ENCODE results near the gene GNG7. TPM values are rescaled to one million over a fixed set of nuclear protein-coding genes. Genes with fewer than 3 reads are reported as not detected.
A peak's percentile ranks its signal among the peaks of the same experiment; 100 is the strongest.

Gene GNG7
- total RNA-seq: 1 to 10 TPM; 1.1 to 1.2 TPM

DNA sequence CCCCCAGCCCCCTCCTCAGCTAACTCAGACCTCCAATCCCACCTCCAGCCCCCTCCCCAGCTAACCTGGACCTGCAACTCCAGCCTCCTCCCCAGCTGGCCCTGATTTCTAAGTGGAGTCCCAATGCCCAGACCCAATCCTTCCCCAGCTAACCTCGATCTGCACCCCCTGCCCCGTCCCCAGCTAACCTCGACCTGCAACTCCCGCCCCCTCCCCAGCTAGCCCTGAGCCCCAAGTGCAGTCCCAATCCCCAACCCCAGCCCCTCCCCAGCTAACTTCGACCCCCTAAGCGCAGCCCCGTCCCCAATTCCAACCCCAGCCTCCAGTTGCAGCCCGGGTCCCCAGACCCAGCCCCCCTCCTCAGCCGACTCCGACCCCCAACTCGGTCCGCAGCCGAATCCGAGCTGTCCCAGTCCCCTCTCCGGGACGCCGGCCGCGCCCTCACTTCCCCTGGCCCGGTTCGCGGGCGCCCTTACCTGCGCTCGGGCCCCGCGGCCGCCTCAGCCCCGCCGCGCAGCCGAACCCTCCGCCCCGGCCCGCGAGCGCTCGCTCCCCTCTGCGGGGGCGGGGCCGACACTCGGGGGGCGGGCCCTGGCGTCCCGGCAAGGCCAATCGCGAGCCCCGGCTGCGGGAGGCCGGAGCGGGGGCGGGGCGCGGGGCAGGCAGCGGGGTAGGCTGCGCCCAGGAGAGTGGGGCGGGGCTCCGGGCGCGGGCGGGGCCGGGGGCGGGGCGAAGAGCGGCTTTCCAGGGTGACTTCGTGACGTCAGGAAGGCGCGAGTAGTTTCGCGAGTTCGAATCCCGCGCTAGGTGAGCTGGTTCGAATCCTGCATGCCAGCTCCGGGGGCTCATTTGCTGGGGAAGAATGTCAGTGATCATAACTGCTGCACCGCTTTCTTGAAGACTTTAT lies at the start of gene GNG7:
GNG7 (minus strand) TSS at position 525 of the 907 bp plus-strand sequence. CDS start 182,006 bp downstream, outside the sequence.
- ChIA-PET CTCF (interaction anchor here (1.3 to 3.2 kb wide), 2 partner anchors 37 to 54 kb away, joined by 4 to 8 read pairs; no protein-coding TSS in a partner anchor), POLR2A (no interaction called here)
- Mint-ChIP-seq H3K36me3 (ENCODE audit: low read depth) (no peaks in the 10 kb centered on the region), H3K4me3 (peak within 1 kb of the TSS; percentile 61), H3K27me3 (peaks cover 4% of the 10 kb centered on the region), H3K27ac (peak within 1 kb of the TSS; percentile 19), H3K4me1 (peaks cover 16% of the 10 kb centered on the region), H3K9me3 (no peaks in the 10 kb centered on the region)
- DNase-seq: peak; percentile 92

GRCh38 chr19:2751438-2751830 lies 48.9 kb upstream of the GNG7 start:
- DNase-seq: no peak
- ChIA-PET CTCF (interaction anchor here (0.6 kb wide), 2 partner anchors 62 to 114 kb away, joined by 3 read pairs; no protein-coding TSS in a partner anchor), POLR2A (no interaction called here)
- H3K4me1 Mint-ChIP-seq: no peaks in the 10 kb centered on the region
- H3K4me3 Mint-ChIP-seq: no peak overlapping the region
- H3K9me3 Mint-ChIP-seq: no peaks in the 10 kb centered on the region
- H3K27ac Mint-ChIP-seq: no peak overlapping the region
- no peaks in the 10 kb centered on the region for H3K27me3 Mint-ChIP-seq
- peaks cover 5% of the 10 kb centered on the region for H3K36me3 Mint-ChIP-seq (ENCODE audit: low read depth)

DNA sequence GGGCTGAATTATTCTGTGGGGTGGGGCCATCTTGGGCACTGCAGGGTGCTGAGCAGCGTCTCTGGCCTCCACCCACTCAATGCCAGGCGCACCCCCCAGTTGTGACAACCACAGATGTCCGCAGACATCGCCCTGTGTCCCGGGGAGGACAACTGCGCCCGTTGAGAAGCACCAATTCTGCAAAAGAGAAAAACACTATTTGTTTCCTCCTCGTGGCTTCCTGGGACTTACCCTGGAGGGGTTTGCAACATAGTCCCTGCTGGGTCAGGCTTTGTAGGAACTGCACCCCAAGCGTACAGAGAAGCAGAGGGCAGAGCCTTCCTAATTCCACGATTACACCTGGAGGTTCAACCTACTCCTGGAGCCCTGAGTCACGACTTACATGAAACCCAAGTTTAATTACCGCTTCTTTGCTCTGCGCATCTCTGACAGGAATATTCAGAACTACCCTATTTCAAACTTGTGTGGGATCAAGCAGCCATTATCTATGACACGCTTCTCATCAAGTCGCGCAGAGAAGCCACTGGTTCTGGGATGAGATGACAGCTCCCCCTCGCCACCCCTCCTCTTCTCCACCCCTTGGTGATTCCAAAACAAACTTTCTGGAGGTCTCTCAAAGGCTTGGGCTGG lies 48.4 kb upstream of the GNG7 start:
- ChIA-PET POLR2A (no interaction called here), CTCF (interaction anchor here (0.6 to 2.2 kb wide), 4 partner anchors 28 to 189 kb away, joined by 3 to 19 read pairs (median 3); no protein-coding TSS in a partner anchor)
- Mint-ChIP-seq H3K27me3 (no peaks in the 10 kb centered on the region), H3K27ac (no peak overlapping the region), H3K36me3 (ENCODE audit: low read depth) (peaks cover 5% of the 10 kb centered on the region), H3K4me1 (no peaks in the 10 kb centered on the region), H3K9me3 (no peaks in the 10 kb centered on the region), H3K4me3 (no peak overlapping the region)
- DNase-seq: no peak

- Mint-ChIP-seq H3K4me3 (no peak overlapping the region), H3K9me3 (no peaks in the 10 kb centered on the region), H3K27me3 (peaks cover 5% of the 10 kb centered on the region), H3K36me3 (ENCODE audit: low read depth) (no peaks in the 10 kb centered on the region), H3K4me1 (no peaks in the 10 kb centered on the region), H3K27ac (no peak overlapping the region)
- DNase-seq: no peak
- CTCF ChIA-PET: interaction anchor here (1.1 kb wide), 1 partner anchor 99 kb away, joined by 4 read pairs; no protein-coding TSS in a partner anchor
- POLR2A ChIA-PET: no interaction called here
Measured at GRCh38 chr19:2747349-2747748, 44.9 kb upstream of the GNG7 start.

DNA sequence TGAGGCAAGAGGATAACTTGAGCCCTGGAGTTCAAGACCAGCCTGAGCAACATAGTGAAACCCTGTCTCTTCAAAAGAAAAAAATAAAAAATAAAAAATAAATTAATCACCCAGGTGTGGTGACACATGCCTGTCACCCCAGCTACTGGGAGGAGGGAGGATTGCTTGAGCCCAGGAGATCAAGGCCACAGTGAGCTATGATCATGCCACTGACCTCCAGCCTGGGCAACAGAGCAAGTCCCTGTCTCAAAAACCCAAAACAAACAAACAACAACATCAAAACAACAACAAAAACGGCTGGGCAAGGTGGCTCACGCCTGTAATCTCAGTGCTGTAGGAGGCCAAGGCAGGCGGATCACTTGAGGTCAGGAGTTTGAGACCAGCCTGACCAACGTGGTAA lies 41.6 kb upstream of the GNG7 start:
- peaks cover 9% of the 10 kb centered on the region for H3K4me1 Mint-ChIP-seq
- no peak overlapping the region for H3K4me3 Mint-ChIP-seq
- peaks cover 5% of the 10 kb centered on the region for H3K27me3 Mint-ChIP-seq
- DNase-seq: no peak
- no peaks in the 10 kb centered on the region for H3K9me3 Mint-ChIP-seq
- ChIA-PET POLR2A (no interaction called here), CTCF (no interaction called here)
- H3K36me3 Mint-ChIP-seq (ENCODE audit: low read depth): no peaks in the 10 kb centered on the region
- H3K27ac Mint-ChIP-seq: no peak overlapping the region

GRCh38 chr19:2743099-2743498 lies 40.6 kb upstream of the GNG7 start:
- Mint-ChIP-seq H3K27me3 (peaks cover 5% of the 10 kb centered on the region), H3K36me3 (ENCODE audit: low read depth) (peaks cover 2% of the 10 kb centered on the region), H3K27ac (no peak overlapping the region), H3K4me3 (no peak overlapping the region), H3K9me3 (no peaks in the 10 kb centered on the region), H3K4me1 (peaks cover 16% of the 10 kb centered on the region)
- ChIA-PET POLR2A (no interaction called here), CTCF (interaction anchor here (0.6 kb wide), 1 partner anchor 943 kb away, joined by 3 read pairs; no protein-coding TSS in a partner anchor)
- DNase-seq: no peak

- ChIA-PET POLR2A (no interaction called here), CTCF (no interaction called here)
- H3K9me3 Mint-ChIP-seq: no peaks in the 10 kb centered on the region
- DNase-seq: no peak
- peak overlapping the region; percentile 89 for H3K4me3 Mint-ChIP-seq
- H3K27me3 Mint-ChIP-seq: peaks cover 5% of the 10 kb centered on the region
- H3K36me3 Mint-ChIP-seq (ENCODE audit: low read depth): peaks cover 21% of the 10 kb centered on the region
- no peak overlapping the region for H3K27ac Mint-ChIP-seq
- peaks cover 16% of the 10 kb centered on the region for H3K4me1 Mint-ChIP-seq
Measured at GRCh38 chr19:2740314-2740656, 37.8 kb upstream of the GNG7 start.

DNA sequence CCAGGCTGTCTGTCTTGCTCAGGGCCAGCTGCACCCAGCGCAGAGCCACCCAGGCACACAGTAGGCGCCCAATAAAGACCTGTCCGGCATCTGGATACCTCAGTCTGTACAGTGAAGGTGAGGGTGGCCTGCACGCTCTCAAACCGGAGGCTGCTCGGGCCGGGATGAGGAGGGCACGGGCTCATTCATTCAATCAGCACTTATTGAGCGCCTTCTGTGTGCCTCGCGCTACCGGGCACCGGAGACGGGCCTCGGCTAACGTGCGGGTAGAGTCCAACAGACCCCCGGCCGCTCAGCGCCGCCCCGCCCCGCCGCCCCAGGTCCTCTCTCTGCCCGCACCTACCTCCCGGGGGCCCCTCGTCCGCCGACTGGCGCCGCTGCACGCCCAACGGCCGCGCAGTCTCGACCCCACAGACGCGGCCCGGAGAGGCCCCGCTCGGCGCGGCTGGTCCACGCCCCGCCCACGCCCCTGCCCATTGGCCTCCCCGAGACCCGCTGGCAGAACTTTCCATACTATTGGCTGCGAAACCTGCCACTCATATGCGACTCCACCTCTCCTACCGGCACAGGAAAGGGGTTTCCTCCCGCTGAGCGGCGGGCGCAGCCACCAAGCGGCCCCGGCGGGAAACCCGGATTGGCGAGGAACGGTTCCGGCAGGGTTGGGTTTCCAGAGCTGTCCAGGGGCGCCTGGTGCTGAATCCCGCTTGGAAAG lies 37.3 kb upstream of the GNG7 start, which contains the start of gene SLC39A3:
SLC39A3 (minus strand) TSS at position 416 of the 712 bp plus-strand sequence. CDS start 2,760 bp downstream, outside the sequence.
- peaks cover 23% of the 10 kb centered on the region for H3K36me3 Mint-ChIP-seq (ENCODE audit: low read depth)
- peak; percentile 100 for DNase-seq
- peak within 1 kb of the TSS; percentile 86 for H3K27ac Mint-ChIP-seq
- peaks cover 16% of the 10 kb centered on the region for H3K4me1 Mint-ChIP-seq
- ChIA-PET POLR2A (no interaction called here), CTCF (interaction anchor here (0.6 to 1.9 kb wide), 3 partner anchors 9 to 91 kb away, joined by 3 to 6 read pairs (median 4); no protein-coding TSS in a partner anchor)
- H3K4me3 Mint-ChIP-seq: peak within 1 kb of the TSS; percentile 89
- no peaks in the 10 kb centered on the region for H3K9me3 Mint-ChIP-seq
- peaks cover 5% of the 10 kb centered on the region for H3K27me3 Mint-ChIP-seq

DNA sequence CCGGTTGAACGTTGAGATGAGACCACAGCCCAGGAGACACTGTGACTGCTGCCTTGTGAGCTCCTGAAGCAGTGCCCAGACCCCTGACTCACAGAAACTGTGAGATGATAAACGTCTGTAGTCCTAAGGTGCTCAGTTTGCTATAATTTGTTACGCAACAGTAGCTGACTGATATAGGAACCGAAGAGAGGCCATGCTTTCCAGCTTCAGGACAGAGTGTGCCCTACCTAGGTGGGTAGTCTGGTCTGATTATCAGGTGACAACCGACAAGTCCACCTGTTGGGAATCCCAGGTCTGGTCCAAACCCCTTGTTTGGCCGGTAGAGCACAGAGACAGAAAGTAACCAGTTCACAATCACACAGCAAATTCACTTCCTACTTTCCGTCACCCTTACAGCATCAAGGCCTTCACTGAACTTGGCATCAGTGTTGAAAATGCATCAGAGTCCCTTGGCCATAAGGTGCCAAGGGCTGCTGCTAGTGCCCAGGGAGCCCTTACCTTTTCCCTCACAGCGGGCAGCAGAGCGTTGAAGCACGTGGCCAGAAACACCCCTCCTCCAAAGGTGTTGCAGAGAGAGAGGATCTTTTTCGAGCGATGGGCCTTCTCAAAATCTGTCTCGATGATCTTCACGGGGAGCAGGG lies 34.2 kb upstream of the GNG7 start:
- ChIA-PET CTCF (interaction anchor here (0.6 kb wide), 1 partner anchor 75 kb away, joined by 3 read pairs; no protein-coding TSS in a partner anchor), POLR2A (no interaction called here)
- H3K27ac Mint-ChIP-seq: no peak overlapping the region
- H3K9me3 Mint-ChIP-seq: no peaks in the 10 kb centered on the region
- H3K27me3 Mint-ChIP-seq: no peaks in the 10 kb centered on the region
- H3K36me3 Mint-ChIP-seq (ENCODE audit: low read depth): peaks cover 25% of the 10 kb centered on the region
- no peak overlapping the region for H3K4me3 Mint-ChIP-seq
- DNase-seq: no peak
- H3K4me1 Mint-ChIP-seq: peaks cover 16% of the 10 kb centered on the region

GRCh38 chr19:2735374-2735773 lies 32.9 kb upstream of the GNG7 start:
- Mint-ChIP-seq H3K4me3 (no peak overlapping the region), H3K9me3 (no peaks in the 10 kb centered on the region), H3K4me1 (peaks cover 15% of the 10 kb centered on the region), H3K36me3 (ENCODE audit: low read depth) (peaks cover 25% of the 10 kb centered on the region), H3K27me3 (no peaks in the 10 kb centered on the region), H3K27ac (no peak overlapping the region)
- ChIA-PET POLR2A (no interaction called here), CTCF (no interaction called here)
- no peak for DNase-seq

- no peak overlapping the region for H3K4me3 Mint-ChIP-seq
- no peak for DNase-seq
- ChIA-PET POLR2A (no interaction called here), CTCF (no interaction called here)
- H3K36me3 Mint-ChIP-seq (ENCODE audit: low read depth): peaks cover 25% of the 10 kb centered on the region
- H3K4me1 Mint-ChIP-seq: peaks cover 10% of the 10 kb centered on the region
- no peaks in the 10 kb centered on the region for H3K27me3 Mint-ChIP-seq
- H3K27ac Mint-ChIP-seq: no peak overlapping the region
- no peaks in the 10 kb centered on the region for H3K9me3 Mint-ChIP-seq
Measured at GRCh38 chr19:2734589-2735288, 32.2 kb upstream of the GNG7 start.

Measured in activated CD4-positive, alpha-beta T cell treated with anti-CD3 and anti-CD28 coated beads, Interleukin-2, amount 10 ng/mL, durations not matched to agents 7 days and 5 days (primary cell).